ENCODE measurements around the gene RARG.
A peak's percentile ranks its signal among the peaks of the same experiment; 100 is the strongest.

Gene RARG

DNA sequence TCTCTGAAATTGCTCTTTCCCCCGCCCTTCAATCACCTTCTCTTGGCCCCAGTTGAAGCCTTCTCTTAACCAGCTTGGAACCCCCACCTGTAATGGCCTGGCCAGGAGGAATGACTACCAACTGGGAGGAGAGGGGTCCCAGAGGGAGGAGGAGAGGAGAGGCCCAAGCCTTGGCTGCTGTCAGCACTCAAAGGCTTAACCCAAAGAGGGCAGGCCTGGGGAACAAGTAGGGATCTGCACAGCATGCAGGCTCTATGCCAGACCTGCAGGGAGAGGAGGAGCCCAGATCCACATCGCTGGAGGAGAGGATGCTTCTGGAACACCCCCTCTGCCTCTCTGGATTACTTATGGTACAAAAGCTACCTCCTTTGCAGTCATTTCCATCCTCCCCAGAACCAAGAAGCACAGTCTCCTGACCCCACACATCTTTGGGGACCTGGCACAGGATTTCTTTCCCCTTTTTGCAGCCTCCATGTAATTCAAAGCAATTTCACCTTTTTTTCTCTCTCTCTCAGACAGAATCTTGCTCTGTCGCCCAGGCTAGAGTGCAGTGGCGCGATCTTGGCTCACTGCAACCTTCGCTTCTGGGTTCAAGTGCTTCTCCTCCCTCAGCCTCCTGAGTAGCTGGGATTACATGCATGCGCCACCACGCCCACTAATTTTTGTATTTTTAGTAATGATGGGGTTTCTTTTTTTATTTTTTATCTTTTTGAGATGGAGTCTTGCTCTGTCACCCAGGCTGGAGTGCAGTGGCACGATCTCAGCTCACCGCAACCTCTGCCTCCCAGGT is 6.2 kb downstream of the RARG start:
- Histone ChIP-seq H3K4me1 (ENCODE audit: control insufficient read depth, insufficient read depth, low read length) (peaks cover 4% of the 10 kb centered on the region), H3K4me3 (ENCODE audit: low read depth, low read length) (no peak overlapping the region), H3K9me3 (ENCODE audit: control insufficient read depth, insufficient read depth, low read depth, low read length) (no peaks in the 10 kb centered on the region), H3K36me3 (ENCODE audit: control insufficient read depth in 2 of 2, insufficient read depth in 1 of 2, low read length in 2 of 2) (no peaks in the 10 kb centered on the region), H3K27ac (ENCODE audit: extremely low read depth, low read depth, low read length) (no peak overlapping the region)
- TF ChIP-seq, protein P1, sequence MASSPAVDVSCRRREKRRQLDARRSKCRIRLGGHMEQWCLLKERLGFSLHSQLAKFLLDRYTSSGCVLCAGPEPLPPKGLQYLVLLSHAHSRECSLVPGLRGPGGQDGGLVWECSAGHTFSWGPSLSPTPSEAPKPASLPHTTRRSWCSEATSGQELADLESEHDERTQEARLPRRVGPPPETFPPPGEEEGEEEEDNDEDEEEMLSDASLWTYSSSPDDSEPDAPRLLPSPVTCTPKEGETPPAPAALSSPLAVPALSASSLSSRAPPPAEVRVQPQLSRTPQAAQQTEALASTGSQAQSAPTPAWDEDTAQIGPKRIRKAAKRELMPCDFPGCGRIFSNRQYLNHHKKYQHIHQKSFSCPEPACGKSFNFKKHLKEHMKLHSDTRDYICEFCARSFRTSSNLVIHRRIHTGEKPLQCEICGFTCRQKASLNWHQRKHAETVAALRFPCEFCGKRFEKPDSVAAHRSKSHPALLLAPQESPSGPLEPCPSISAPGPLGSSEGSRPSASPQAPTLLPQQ (tag by site-specific recombination; IDR thresholded peaks at IDR 0.05), result no peak
- no peak for TF ChIP-seq TCF7L2 (IDR thresholded peaks at IDR 0.05; ENCODE audit: borderline replicate concordance, low read depth, low read length)
- TF ChIP-seq, protein P2, sequence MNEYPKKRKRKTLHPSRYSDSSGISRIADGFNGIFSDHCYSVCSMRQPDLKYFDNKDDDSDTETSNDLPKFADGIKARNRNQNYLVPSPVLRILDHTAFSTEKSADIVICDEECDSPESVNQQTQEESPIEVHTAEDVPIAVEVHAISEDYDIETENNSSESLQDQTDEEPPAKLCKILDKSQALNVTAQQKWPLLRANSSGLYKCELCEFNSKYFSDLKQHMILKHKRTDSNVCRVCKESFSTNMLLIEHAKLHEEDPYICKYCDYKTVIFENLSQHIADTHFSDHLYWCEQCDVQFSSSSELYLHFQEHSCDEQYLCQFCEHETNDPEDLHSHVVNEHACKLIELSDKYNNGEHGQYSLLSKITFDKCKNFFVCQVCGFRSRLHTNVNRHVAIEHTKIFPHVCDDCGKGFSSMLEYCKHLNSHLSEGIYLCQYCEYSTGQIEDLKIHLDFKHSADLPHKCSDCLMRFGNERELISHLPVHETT (tag by site-specific recombination; IDR thresholded peaks at IDR 0.05), result no peak
- TF ChIP-seq, protein P3, sequence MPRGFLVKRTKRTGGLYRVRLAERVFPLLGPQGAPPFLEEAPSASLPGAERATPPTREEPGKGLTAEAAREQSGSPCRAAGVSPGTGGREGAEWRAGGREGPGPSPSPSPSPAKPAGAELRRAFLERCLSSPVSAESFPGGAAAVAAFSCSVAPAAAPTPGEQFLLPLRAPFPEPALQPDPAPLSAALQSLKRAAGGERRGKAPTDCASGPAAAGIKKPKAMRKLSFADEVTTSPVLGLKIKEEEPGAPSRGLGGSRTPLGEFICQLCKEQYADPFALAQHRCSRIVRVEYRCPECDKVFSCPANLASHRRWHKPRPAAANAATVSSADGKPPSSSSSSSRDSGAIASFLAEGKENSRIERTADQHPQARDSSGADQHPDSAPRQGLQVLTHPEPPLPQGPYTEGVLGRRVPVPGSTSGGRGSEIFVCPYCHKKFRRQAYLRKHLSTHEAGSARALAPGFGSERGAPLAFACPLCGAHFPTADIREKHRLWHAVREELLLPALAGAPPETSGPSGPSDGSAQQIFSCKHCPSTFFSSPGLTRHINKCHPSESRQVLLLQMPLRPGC (tag by site-specific recombination; IDR thresholded peaks at IDR 0.05), result no peak
- no peak for TF ChIP-seq GLI4 (tag by site-specific recombination; IDR thresholded peaks at IDR 0.05)
- TF ChIP-seq, protein P4, sequence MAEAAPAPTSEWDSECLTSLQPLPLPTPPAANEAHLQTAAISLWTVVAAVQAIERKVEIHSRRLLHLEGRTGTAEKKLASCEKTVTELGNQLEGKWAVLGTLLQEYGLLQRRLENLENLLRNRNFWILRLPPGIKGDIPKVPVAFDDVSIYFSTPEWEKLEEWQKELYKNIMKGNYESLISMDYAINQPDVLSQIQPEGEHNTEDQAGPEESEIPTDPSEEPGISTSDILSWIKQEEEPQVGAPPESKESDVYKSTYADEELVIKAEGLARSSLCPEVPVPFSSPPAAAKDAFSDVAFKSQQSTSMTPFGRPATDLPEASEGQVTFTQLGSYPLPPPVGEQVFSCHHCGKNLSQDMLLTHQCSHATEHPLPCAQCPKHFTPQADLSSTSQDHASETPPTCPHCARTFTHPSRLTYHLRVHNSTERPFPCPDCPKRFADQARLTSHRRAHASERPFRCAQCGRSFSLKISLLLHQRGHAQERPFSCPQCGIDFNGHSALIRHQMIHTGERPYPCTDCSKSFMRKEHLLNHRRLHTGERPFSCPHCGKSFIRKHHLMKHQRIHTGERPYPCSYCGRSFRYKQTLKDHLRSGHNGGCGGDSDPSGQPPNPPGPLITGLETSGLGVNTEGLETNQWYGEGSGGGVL (tag by site-specific recombination; IDR thresholded peaks at IDR 0.05), result no peak
- no peak for TF ChIP-seq YY2 (tag by site-specific recombination; IDR thresholded peaks at IDR 0.05)
- peak; percentile 81 for TF ChIP-seq ZBTB17 (tag by site-specific recombination; IDR thresholded peaks at IDR 0.05)
- TF ChIP-seq ZNF354C (tag by site-specific recombination; IDR thresholded peaks at IDR 0.05; ENCODE audit: borderline replicate concordance, low read depth), result no peak
- TF ChIP-seq, protein P5, sequence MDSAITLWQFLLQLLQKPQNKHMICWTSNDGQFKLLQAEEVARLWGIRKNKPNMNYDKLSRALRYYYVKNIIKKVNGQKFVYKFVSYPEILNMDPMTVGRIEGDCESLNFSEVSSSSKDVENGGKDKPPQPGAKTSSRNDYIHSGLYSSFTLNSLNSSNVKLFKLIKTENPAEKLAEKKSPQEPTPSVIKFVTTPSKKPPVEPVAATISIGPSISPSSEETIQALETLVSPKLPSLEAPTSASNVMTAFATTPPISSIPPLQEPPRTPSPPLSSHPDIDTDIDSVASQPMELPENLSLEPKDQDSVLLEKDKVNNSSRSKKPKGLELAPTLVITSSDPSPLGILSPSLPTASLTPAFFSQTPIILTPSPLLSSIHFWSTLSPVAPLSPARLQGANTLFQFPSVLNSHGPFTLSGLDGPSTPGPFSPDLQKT (IDR thresholded peaks at IDR 0.05; ENCODE audit: borderline replicate concordance, low read depth, low read length), result no peak
- TF ChIP-seq ZNF140 (tag by site-specific recombination; IDR thresholded peaks at IDR 0.05), result no peak
- no peak for TF ChIP-seq ZNF610 (tag by site-specific recombination; IDR thresholded peaks at IDR 0.05; ENCODE audit: borderline replicate concordance)
- peak; percentile 42; the same call in 1 of the 2 replicates for TF ChIP-seq MZF1 (tag by site-specific recombination; IDR thresholded peaks at IDR 0.05; ENCODE audit: borderline replicate concordance)
- TF ChIP-seq, protein P6, sequence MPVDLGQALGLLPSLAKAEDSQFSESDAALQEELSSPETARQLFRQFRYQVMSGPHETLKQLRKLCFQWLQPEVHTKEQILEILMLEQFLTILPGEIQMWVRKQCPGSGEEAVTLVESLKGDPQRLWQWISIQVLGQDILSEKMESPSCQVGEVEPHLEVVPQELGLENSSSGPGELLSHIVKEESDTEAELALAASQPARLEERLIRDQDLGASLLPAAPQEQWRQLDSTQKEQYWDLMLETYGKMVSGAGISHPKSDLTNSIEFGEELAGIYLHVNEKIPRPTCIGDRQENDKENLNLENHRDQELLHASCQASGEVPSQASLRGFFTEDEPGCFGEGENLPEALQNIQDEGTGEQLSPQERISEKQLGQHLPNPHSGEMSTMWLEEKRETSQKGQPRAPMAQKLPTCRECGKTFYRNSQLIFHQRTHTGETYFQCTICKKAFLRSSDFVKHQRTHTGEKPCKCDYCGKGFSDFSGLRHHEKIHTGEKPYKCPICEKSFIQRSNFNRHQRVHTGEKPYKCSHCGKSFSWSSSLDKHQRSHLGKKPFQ (tag by site-specific recombination; IDR thresholded peaks at IDR 0.05), result no peak
- TF ChIP-seq OSR2 (tag by site-specific recombination; IDR thresholded peaks at IDR 0.05), result no peak
- TF ChIP-seq ZIC2 (tag by site-specific recombination; IDR thresholded peaks at IDR 0.05), result peak; percentile 47
- peak; percentile 36; the same call in 1 of the 2 replicates for TF ChIP-seq ZNF600 (tag by site-specific recombination; IDR thresholded peaks at IDR 0.05)
- TF ChIP-seq, protein P7, sequence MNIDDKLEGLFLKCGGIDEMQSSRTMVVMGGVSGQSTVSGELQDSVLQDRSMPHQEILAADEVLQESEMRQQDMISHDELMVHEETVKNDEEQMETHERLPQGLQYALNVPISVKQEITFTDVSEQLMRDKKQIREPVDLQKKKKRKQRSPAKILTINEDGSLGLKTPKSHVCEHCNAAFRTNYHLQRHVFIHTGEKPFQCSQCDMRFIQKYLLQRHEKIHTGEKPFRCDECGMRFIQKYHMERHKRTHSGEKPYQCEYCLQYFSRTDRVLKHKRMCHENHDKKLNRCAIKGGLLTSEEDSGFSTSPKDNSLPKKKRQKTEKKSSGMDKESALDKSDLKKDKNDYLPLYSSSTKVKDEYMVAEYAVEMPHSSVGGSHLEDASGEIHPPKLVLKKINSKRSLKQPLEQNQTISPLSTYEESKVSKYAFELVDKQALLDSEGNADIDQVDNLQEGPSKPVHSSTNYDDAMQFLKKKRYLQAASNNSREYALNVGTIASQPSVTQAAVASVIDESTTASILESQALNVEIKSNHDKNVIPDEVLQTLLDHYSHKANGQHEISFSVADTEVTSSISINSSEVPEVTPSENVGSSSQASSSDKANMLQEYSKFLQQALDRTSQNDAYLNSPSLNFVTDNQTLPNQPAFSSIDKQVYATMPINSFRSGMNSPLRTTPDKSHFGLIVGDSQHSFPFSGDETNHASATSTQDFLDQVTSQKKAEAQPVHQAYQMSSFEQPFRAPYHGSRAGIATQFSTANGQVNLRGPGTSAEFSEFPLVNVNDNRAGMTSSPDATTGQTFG (tag by site-specific recombination; IDR thresholded peaks at IDR 0.05; ENCODE audit: borderline replicate concordance), result no peak
- 0 out of 2 replicates have a peak, but pooled peaks have one; percentile 11 for TF ChIP-seq ZNF366 (tag by site-specific recombination; conservative IDR thresholded peaks at IDR 0.05)
- TF ChIP-seq ZNF768 (tag by site-specific recombination; IDR thresholded peaks at IDR 0.05), result no peak
- CTCF ChIA-PET, result interaction anchor here (0.6 to 1.3 kb wide), 6 partner anchors 8 to 160 kb away, joined by 3 read pairs; no protein-coding TSS in a partner anchor
- POLR2A ChIA-PET, result interaction anchor here (1.0 kb wide), 1 partner anchor 11 kb away, joined by 5 read pairs; no protein-coding TSS in a partner anchor

Measured in HEK293 (cell line).